H9 (cell line): ENCODE results near the gene SOX13. TPM values are rescaled to one million over a fixed set of nuclear protein-coding genes. Genes with fewer than 3 reads are reported as not detected.

Experiments used
- DNase-seq: peaks from one replicate; pipeline ENCODE4 v3.0.0-alpha.2; 2017
- H2AFZ ChIP-seq: one replicate; pipeline ENCODE4 v1.6.1; 2013; ENCODE audit warnings: mild to moderate bottlenecking, low read length, control low read depth, moderate library complexity
- H2AK5ac ChIP-seq: 2 replicates; pipeline ENCODE4 v1.6.1; 2013; ENCODE audit warnings: low read length, control low read depth, mixed read lengths; ENCODE audit not compliant: insufficient read length
- H2BK120ac ChIP-seq: one replicate; pipeline ENCODE4 v1.6.1; 2013; ENCODE audit warnings: low read depth, mild to moderate bottlenecking, low read length, control low read depth, inconsistent platforms; ENCODE audit not compliant: poor library complexity, severe bottlenecking
- H2BK12ac ChIP-seq: 2 replicates; pipeline ENCODE4 v1.6.1; 2013; ENCODE audit warnings: low read length, control low read depth, mixed read lengths, low read depth; ENCODE audit not compliant: insufficient read length
- H2BK15ac ChIP-seq: 2 replicates; pipeline ENCODE4 v1.6.1; 2013; ENCODE audit warnings: low read depth, low read length, control low read depth
- H2BK20ac ChIP-seq: one replicate; pipeline ENCODE4 v1.6.1; 2013; ENCODE audit warnings: low read depth, mild to moderate bottlenecking, low read length, control low read depth, inconsistent platforms; ENCODE audit not compliant: poor library complexity, severe bottlenecking
- H2BK5ac ChIP-seq: 2 replicates; pipeline ENCODE4 v1.6.1; 2013; ENCODE audit warnings: low read length, control low read depth, mixed read lengths; ENCODE audit not compliant: insufficient read length
- H3K14ac ChIP-seq: 2 replicates; pipeline ENCODE4 v1.6.1; 2013; ENCODE audit warnings: low read length, control low read depth; ENCODE audit not compliant: insufficient read depth
- H3K18ac ChIP-seq: 2 replicates; pipeline ENCODE4 v1.6.1; 2013; ENCODE audit warnings: low read depth, mild to moderate bottlenecking, mixed read lengths, low read length, control low read depth; ENCODE audit not compliant: insufficient read length
- H3K23ac ChIP-seq: 2 replicates; pipeline ENCODE4 v1.6.1; 2013; ENCODE audit warnings: low read length, control low read depth, mixed read lengths, low read depth; ENCODE audit not compliant: insufficient read length
- H3K23me2 ChIP-seq: 2 replicates; pipeline ENCODE4 v1.6.1; 2013; ENCODE audit warnings: low read depth, mild to moderate bottlenecking, mixed read lengths, low read length, control low read depth; ENCODE audit not compliant: insufficient read length, poor library complexity, severe bottlenecking
- H3K27ac ChIP-seq: 2 replicates; pipeline ENCODE4 v1.5.1; 2013; ENCODE audit warnings: low read length, control low read depth, mixed read lengths, low read depth; ENCODE audit not compliant: insufficient read length
- H3K27me3 ChIP-seq: 2 replicates; pipeline ENCODE4 v1.6.1; 2013; ENCODE audit warnings: low read length, control low read depth, inconsistent platforms; ENCODE audit not compliant: insufficient read depth
- H3K4ac ChIP-seq: 2 replicates; pipeline ENCODE4 v1.6.1; 2013; ENCODE audit warnings: low read depth, mild to moderate bottlenecking, control low read depth, inconsistent platforms, low read length, moderate library complexity
- H3K4me1 ChIP-seq: 2 replicates; pipeline ENCODE4 v1.6.1; 2013; ENCODE audit warnings: low read length, control low read depth, inconsistent platforms; ENCODE audit not compliant: insufficient read depth
- H3K4me2 ChIP-seq: 2 replicates; pipeline ENCODE4 v1.6.1; 2013; ENCODE audit warnings: low read length, control low read depth, mixed read lengths; ENCODE audit not compliant: insufficient read length, insufficient read depth
- H3K56ac ChIP-seq: 2 replicates; pipeline ENCODE4 v1.6.1; 2013; ENCODE audit warnings: low read depth, mild to moderate bottlenecking, mixed read lengths, low read length, control low read depth; ENCODE audit not compliant: insufficient read length
- H3K79me1 ChIP-seq: 2 replicates; pipeline ENCODE4 v1.6.1; 2013; ENCODE audit warnings: low read depth, mild to moderate bottlenecking, moderate library complexity, low read length, control low read depth, inconsistent platforms; ENCODE audit not compliant: insufficient read depth, poor library complexity, severe bottlenecking
- H3K79me2 ChIP-seq: 2 replicates; pipeline ENCODE4 v1.6.1; 2013; ENCODE audit warnings: low read length, control low read depth, inconsistent platforms; ENCODE audit not compliant: insufficient read depth
- H3K9ac ChIP-seq: 2 replicates; pipeline ENCODE4 v1.6.1; 2013; ENCODE audit warnings: low read length, control low read depth, mixed read lengths; ENCODE audit not compliant: insufficient read length; ENCODE audit errors: extremely low read depth
- H3K9me3 ChIP-seq: one replicate; pipeline ENCODE4 v1.6.1; 2013; ENCODE audit warnings: low read depth, low read length, inconsistent platforms; ENCODE audit not compliant: control insufficient read depth
- H3T11ph ChIP-seq: one replicate; pipeline ENCODE4 v1.6.1; 2013; ENCODE audit warnings: mild to moderate bottlenecking, low read length, control low read depth, inconsistent platforms
- H4K20me1 ChIP-seq: one replicate; pipeline ENCODE4 v1.6.1; 2013; ENCODE audit not compliant: control insufficient read depth, insufficient read length, insufficient read depth
- H4K5ac ChIP-seq: 2 replicates; pipeline ENCODE4 v1.6.1; 2013; ENCODE audit warnings: low read depth, mild to moderate bottlenecking, mixed read lengths, low read length, control low read depth; ENCODE audit not compliant: insufficient read length
- H4K8ac ChIP-seq: replicated peaks from 2 replicates; pipeline ENCODE4 v1.6.1; 2013; ENCODE audit warnings: low read length, control low read depth, mixed read lengths, low read depth; ENCODE audit not compliant: insufficient read length
- H4K91ac ChIP-seq: 2 replicates; pipeline ENCODE4 v1.6.1; 2013; ENCODE audit warnings: low read depth, mild to moderate bottlenecking, moderate library complexity, mixed read lengths, low read length, control low read depth; ENCODE audit not compliant: insufficient read length
- H3K27ac Mint-ChIP-seq, 3 experiments: 2 replicates in 2 of 3; 3 replicates in 1 of 3; pipeline ENCODE4 v1.8.0; 2020 to 2021; ENCODE audit warnings: mixed read lengths in 3 of 3, mild to moderate bottlenecking in 1 of 3, moderate library complexity in 1 of 3
- H3K27me3 Mint-ChIP-seq: 2 replicates; pipeline ENCODE4 v1.8.0; 2021; ENCODE audit warnings: low read depth, mild to moderate bottlenecking, moderate library complexity, mixed read lengths
- H3K36me3 Mint-ChIP-seq, 3 experiments: 2 replicates in 2 of 3; 3 replicates in 1 of 3; pipeline ENCODE4 v1.8.0; 2020 to 2021; ENCODE audit warnings: low read depth in 3 of 3, mixed read lengths in 3 of 3; ENCODE audit not compliant: insufficient read depth in 1 of 3
- H3K4me1 Mint-ChIP-seq, 2 experiments: 2 replicates each; pipeline ENCODE4 v1.8.0; 2020; ENCODE audit warnings: mixed read lengths in 2 of 2
- H3K4me3 Mint-ChIP-seq, 2 experiments: 2 replicates in 1 of 2; 3 replicates in 1 of 2; pipeline ENCODE4 v1.8.0; 2020 to 2021; ENCODE audit warnings: mild to moderate bottlenecking in 2 of 2, mixed read lengths in 2 of 2, moderate library complexity in 1 of 2
- H3K9me3 Mint-ChIP-seq, 2 experiments: 2 replicates in 1 of 2; 3 replicates in 1 of 2; pipeline ENCODE4 v1.8.0; 2020; ENCODE audit warnings: mild to moderate bottlenecking in 2 of 2, mixed read lengths in 2 of 2, moderate library complexity in 1 of 2
- WGBS: extraction: QIAGEN DNeasy Blood & Tissue Kit; methylation state at CpG from one replicate; pipeline ENCODE4 v1.1.7; 2013; ENCODE audit warnings: missing lambda C conversion rate, low lambda C conversion rate, mixed read lengths; ENCODE audit not compliant: insufficient read length; ENCODE audit errors: extremely low coverage; 5-methylcytosine and 5-hydroxymethylcytosine counted together
- total RNA-seq: library from RNA; stranded (reverse); gene quantifications from 2 replicates; pipeline ENCODE4 v1.2.1, GENCODE V29; 2021
- TF ChIP-seq, protein P1 (sequence below): fragments of 200-600 bp; sonication (generic); conservative IDR thresholded peaks from 3 replicates; pipeline ENCODE4 v1.8.0; 2021; ENCODE audit warnings: antibody characterized with exemption, mild to moderate bottlenecking

The SOX13 gene
- total RNA-seq, 1 experiment from 2014 or later, result 120 TPM

DNA sequence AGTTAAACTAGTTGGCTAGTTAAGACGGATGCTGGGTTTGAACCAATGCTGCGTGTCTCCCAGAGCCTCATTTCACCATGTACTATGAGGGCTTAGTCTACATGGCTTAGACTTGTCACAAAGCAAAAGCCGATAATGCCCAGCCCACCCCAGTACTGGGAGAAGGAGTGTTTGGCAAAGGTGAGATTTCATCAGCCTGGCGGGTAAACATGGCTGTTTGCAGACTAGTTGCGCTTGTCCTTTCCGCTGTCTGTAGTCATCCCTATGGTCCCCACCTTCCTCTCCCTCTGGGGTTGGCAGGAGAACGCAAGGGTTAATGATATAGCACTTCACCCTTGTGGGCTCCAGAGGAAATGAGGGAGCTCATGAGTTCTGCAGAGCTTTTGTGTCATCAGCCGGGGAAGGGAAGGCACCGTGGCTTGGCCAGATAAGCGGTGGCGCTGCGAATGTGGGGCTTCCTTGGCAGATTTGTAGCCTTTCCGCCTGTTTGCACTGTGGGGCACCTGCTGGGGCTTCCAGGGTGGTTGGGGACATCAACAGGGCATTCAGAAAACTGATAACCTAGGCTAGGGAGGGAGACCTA, 29.2 kb downstream of the SOX13 start:
- H3K4me3 Mint-ChIP-seq, result peak overlapping the region in 1 of 2 experiments; percentile 17; a peak in 2 of 5 replicates
- no peak overlapping the region for H3T11ph ChIP-seq
- no peak overlapping the region for H3K56ac ChIP-seq
- no peaks in the 10 kb centered on the region for H3K27me3 ChIP-seq
- no peak overlapping the region for H2BK15ac ChIP-seq
- H3K9ac ChIP-seq, result no peak overlapping the region
- no peak overlapping the region for H3K4ac ChIP-seq
- H3K23me2 ChIP-seq, result no peaks in the 10 kb centered on the region
- H2BK120ac ChIP-seq, result no peak overlapping the region
- H4K5ac ChIP-seq, result no peak overlapping the region
- no peaks in the 10 kb centered on the region for H3K9me3 Mint-ChIP-seq
- H3K4me2 ChIP-seq, result peak overlapping the region; percentile 13
- H3K27me3 Mint-ChIP-seq, result no peaks in the 10 kb centered on the region
- no peaks in the 10 kb centered on the region for H4K20me1 ChIP-seq
- no CpG with 5 or more reads among the region's 13 CpGs for WGBS
- no peak overlapping the region for H4K91ac ChIP-seq
- no peak overlapping the region for H2AK5ac ChIP-seq
- H3K27ac Mint-ChIP-seq, result peak overlapping the region; percentile 66 to 90 (median 73); a peak in 5 of 7 replicates
- no peak overlapping the region for H2BK5ac ChIP-seq
- no peak overlapping the region for H2BK12ac ChIP-seq
- peak overlapping the region; percentile 45 for H3K14ac ChIP-seq
- H3K4me1 Mint-ChIP-seq, result peaks cover 67 to 71% of the 10 kb centered on the region in 2 experiments
- H3K4me1 ChIP-seq, result peaks cover 22% of the 10 kb centered on the region
- H3K79me2 ChIP-seq, result peaks cover 60% of the 10 kb centered on the region; the same call in 1 of the 2 replicates
- H3K27ac ChIP-seq, result peak overlapping the region; percentile 13
- TF ChIP-seq, protein P1, sequence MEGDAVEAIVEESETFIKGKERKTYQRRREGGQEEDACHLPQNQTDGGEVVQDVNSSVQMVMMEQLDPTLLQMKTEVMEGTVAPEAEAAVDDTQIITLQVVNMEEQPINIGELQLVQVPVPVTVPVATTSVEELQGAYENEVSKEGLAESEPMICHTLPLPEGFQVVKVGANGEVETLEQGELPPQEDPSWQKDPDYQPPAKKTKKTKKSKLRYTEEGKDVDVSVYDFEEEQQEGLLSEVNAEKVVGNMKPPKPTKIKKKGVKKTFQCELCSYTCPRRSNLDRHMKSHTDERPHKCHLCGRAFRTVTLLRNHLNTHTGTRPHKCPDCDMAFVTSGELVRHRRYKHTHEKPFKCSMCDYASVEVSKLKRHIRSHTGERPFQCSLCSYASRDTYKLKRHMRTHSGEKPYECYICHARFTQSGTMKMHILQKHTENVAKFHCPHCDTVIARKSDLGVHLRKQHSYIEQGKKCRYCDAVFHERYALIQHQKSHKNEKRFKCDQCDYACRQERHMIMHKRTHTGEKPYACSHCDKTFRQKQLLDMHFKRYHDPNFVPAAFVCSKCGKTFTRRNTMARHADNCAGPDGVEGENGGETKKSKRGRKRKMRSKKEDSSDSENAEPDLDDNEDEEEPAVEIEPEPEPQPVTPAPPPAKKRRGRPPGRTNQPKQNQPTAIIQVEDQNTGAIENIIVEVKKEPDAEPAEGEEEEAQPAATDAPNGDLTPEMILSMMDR, result no peak
- H4K8ac ChIP-seq, result no peak overlapping the region
- no peak overlapping the region for H3K23ac ChIP-seq
- peaks cover under 1 to 1% (median under 1%) of the 10 kb centered on the region in 3 experiments; a peak in 4 of 7 replicates for H3K36me3 Mint-ChIP-seq
- H2AFZ ChIP-seq, result no peak overlapping the region
- no peak overlapping the region for H2BK20ac ChIP-seq
- H3K9me3 ChIP-seq, result no peaks in the 10 kb centered on the region
- H3K79me1 ChIP-seq, result peaks cover 14% of the 10 kb centered on the region
- DNase-seq, result no peak
- no peak overlapping the region for H3K18ac ChIP-seq
